Fibroblast of lung (primary cell): ENCODE results near the gene NSUN3.

ENCODE experiments used
- EZH2 ChIP-seq: IDR thresholded peaks from 2 replicates; pipeline ENCODE4 v1.5.1; 2012; ENCODE audit warnings: low read length, control low read depth, mild to moderate bottlenecking; ENCODE audit errors: missing control alignments
- TF ChIP-seq, protein P1 (sequence below), 2 donors: IDR thresholded peaks in 1 of 2; conservative IDR thresholded peaks in 1 of 2; 1 replicate in 1 of 2; 2 replicates in 1 of 2; pipeline ENCODE4 v1.5.1; 2011 to 2012; ENCODE audit warnings: low read length in 2 of 2, control low read depth in 1 of 2, inconsistent platforms in 1 of 2, low read depth in 1 of 2, mild to moderate bottlenecking in 1 of 2

- TF ChIP-seq, protein P1, sequence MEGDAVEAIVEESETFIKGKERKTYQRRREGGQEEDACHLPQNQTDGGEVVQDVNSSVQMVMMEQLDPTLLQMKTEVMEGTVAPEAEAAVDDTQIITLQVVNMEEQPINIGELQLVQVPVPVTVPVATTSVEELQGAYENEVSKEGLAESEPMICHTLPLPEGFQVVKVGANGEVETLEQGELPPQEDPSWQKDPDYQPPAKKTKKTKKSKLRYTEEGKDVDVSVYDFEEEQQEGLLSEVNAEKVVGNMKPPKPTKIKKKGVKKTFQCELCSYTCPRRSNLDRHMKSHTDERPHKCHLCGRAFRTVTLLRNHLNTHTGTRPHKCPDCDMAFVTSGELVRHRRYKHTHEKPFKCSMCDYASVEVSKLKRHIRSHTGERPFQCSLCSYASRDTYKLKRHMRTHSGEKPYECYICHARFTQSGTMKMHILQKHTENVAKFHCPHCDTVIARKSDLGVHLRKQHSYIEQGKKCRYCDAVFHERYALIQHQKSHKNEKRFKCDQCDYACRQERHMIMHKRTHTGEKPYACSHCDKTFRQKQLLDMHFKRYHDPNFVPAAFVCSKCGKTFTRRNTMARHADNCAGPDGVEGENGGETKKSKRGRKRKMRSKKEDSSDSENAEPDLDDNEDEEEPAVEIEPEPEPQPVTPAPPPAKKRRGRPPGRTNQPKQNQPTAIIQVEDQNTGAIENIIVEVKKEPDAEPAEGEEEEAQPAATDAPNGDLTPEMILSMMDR (conservative IDR thresholded peaks at IDR 0.05 in 1 of 2, IDR thresholded peaks at IDR 0.05 in 1 of 2; ENCODE audit: low read depth in 1 of 2, low read length in 2 of 2): no peak
- no peak for TF ChIP-seq EZH2
Measured at GRCh38 chr3:94095111-94095510, 32.2 kb downstream of the NSUN3 start.
